HG02943 (cell line): ENCODE data around the gene INTS2.
"Not testable (repeated sequence)": the region's sequence is repeated elsewhere in the genome, so short reads cannot be mapped to it uniquely, and the experiment has no call there.

ENCODE experiments used
- ATAC-seq: cut with Tn5 transposase; IDR thresholded peaks from one replicate; pipeline ENCODE4 v1.9.1; 2021; ENCODE audit warnings: mild to moderate bottlenecking, low read depth, moderate library complexity; ENCODE audit not compliant: unreplicated experiment

Gene INTS2

GRCh38 chr17:61849674-61850073 lies 78.1 kb downstream of the INTS2 start:
- ATAC-seq = no peak

GRCh38 chr17:61848896-61849295 lies 78.9 kb downstream of the INTS2 start:
- ATAC-seq = no peak

- ATAC-seq = no peak
Observed at GRCh38 chr17:61848247-61848646, 79.5 kb downstream of the INTS2 start.

GRCh38 chr17:61847659-61848058 lies 80.1 kb downstream of the INTS2 start:
- ATAC-seq = no peak

GRCh38 chr17:61846761-61847375 lies 80.9 kb downstream of the INTS2 start:
- ATAC-seq = no peak

GRCh38 chr17:61846088-61846487 lies 81.7 kb downstream of the INTS2 start:
- ATAC-seq = no peak

- no peak for ATAC-seq
Observed at GRCh38 chr17:61843435-61843834, 84.3 kb downstream of the INTS2 start.

GRCh38 chr17:61842899-61843298 lies 84.9 kb downstream of the INTS2 start:
- no peak for ATAC-seq

GRCh38 chr17:61839300-61839786 lies 88.4 kb downstream of the INTS2 start:
- ATAC-seq = no peak

GRCh38 chr17:61837175-61838051 lies 90.4 kb downstream of the INTS2 start:
- no peak for ATAC-seq

GRCh38 chr17:61836266-61837174 lies 91.3 kb downstream of the INTS2 start:
- no peak for ATAC-seq

- ATAC-seq = no peak
Observed at GRCh38 chr17:61835606-61836005, 92.2 kb downstream of the INTS2 start.

GRCh38 chr17:61834610-61835009 lies 93.2 kb downstream of the INTS2 start:
- ATAC-seq = no peak

GRCh38 chr17:61833536-61834193 lies 94.1 kb downstream of the INTS2 start:
- no peak for ATAC-seq

- no peak for ATAC-seq
Observed at GRCh38 chr17:61832463-61832862, 95.3 kb downstream of the INTS2 start.

- ATAC-seq = no peak
Observed at GRCh38 chr17:61831099-61831498, 96.7 kb downstream of the INTS2 start.

- no peak for ATAC-seq
Observed at GRCh38 chr17:61828694-61829093, 99.1 kb downstream of the INTS2 start.

- ATAC-seq = no peak
Observed at GRCh38 chr17:61827649-61828395, 100.0 kb downstream of the INTS2 start.

- ATAC-seq = not testable (repeated sequence)
Observed at GRCh38 chr17:61826866-61827265, 100.9 kb downstream of the INTS2 start.

- ATAC-seq = not testable (repeated sequence)
Observed at GRCh38 chr17:61826198-61826597, 101.6 kb downstream of the INTS2 start.
